Activated CD8-positive, alpha-beta memory T cell treated with anti-CD3 and anti-CD28 coated beads, Interleukin-2, amount 10 ng/mL, durations not matched to agents 7 days and 5 days (primary cell): Measurements from ENCODE around the gene DPM3. TPM values are rescaled to one million over a fixed set of nuclear protein-coding genes. Genes with fewer than 3 reads are reported as not detected.

Source experiments
- ATAC-seq: fragments of 150-1000 bp; cut with Tn5 transposase; one replicate; pipeline ENCODE4 v1.10.0; 2021; ENCODE audit warnings: moderate library complexity
- CTCF ChIA-PET: fragments of 350-600 bp; sonication (Branson Sonifier 250); formaldehyde crosslinking; loops from one replicate; lab custom pipeline; 2021; ENCODE audit warnings: antibody characterized with exemption; lab: Charles Lee
- DNase-seq: peaks from one replicate; pipeline ENCODE4 v3.0.0-alpha.2; 2020
- H3K27ac Mint-ChIP-seq: one replicate; pipeline ENCODE4 v1.8.0; 2021; ENCODE audit warnings: mild to moderate bottlenecking, mixed read lengths
- H3K27me3 Mint-ChIP-seq: one replicate; pipeline ENCODE4 v1.8.0; 2021; ENCODE audit warnings: mixed read lengths
- H3K36me3 Mint-ChIP-seq: one replicate; pipeline ENCODE4 v1.8.0; 2021; ENCODE audit warnings: mild to moderate bottlenecking, mixed read lengths
- H3K4me1 Mint-ChIP-seq: one replicate; pipeline ENCODE4 v1.8.0; 2021; ENCODE audit warnings: mixed read lengths
- H3K4me3 Mint-ChIP-seq: one replicate; pipeline ENCODE4 v1.8.0; 2021; ENCODE audit warnings: mild to moderate bottlenecking, moderate library complexity, mixed read lengths
- H3K9me3 Mint-ChIP-seq: one replicate; pipeline ENCODE4 v1.8.0; 2022; ENCODE audit warnings: low read depth, mixed read lengths
- total RNA-seq, 2 experiments: library from RNA; stranded (reverse); gene quantifications; one replicate each; pipeline ENCODE4 v1.2.3, GENCODE V29; 2021

The DPM3 gene
- total RNA-seq, 2 experiments from 2014 or later = 54.2 to 57.0 TPM

- H3K4me3 Mint-ChIP-seq = peak overlapping the region; percentile 97
- ATAC-seq (no peak), DNase-seq (peak; percentile 61)
- H3K9me3 Mint-ChIP-seq = no peaks in the 10 kb centered on the region
- CTCF ChIA-PET = interaction anchor here (0.9 to 5.1 kb wide), 7 partner anchors 31 to 91 kb away, joined by 3 to 32 read pairs (median 6); partner anchors contain the start of gene KRTCAP2
- H3K27ac Mint-ChIP-seq = peak overlapping the region; percentile 98
- peaks cover 11% of the 10 kb centered on the region for H3K36me3 Mint-ChIP-seq
- H3K27me3 Mint-ChIP-seq = peaks cover 5% of the 10 kb centered on the region
- peaks cover 34% of the 10 kb centered on the region for H3K4me1 Mint-ChIP-seq
Measured at GRCh38 chr1:155134880-155135414, 5.4 kb downstream of the DPM3 start.

GRCh38 chr1:155134322-155134721 lies 6.0 kb downstream of the DPM3 start:
- H3K27ac Mint-ChIP-seq = peak overlapping the region; percentile 98
- H3K9me3 Mint-ChIP-seq = no peaks in the 10 kb centered on the region
- ATAC-seq (no peak), DNase-seq (no peak)
- H3K36me3 Mint-ChIP-seq = peaks cover 11% of the 10 kb centered on the region
- peak overlapping the region; percentile 97 for H3K4me3 Mint-ChIP-seq
- CTCF ChIA-PET = interaction anchor here (0.9 to 5.1 kb wide), 7 partner anchors 22 to 90 kb away, joined by 3 to 32 read pairs (median 5); partner anchors contain the start of gene KRTCAP2
- H3K4me1 Mint-ChIP-seq = peaks cover 31% of the 10 kb centered on the region
- H3K27me3 Mint-ChIP-seq = peaks cover 10% of the 10 kb centered on the region

- CTCF ChIA-PET = interaction anchor here (0.9 to 5.1 kb wide), 5 partner anchors 21 to 49 kb away, joined by 3 to 32 read pairs (median 5); partner anchors contain the start of gene KRTCAP2
- DNase-seq (no peak), ATAC-seq (no peak)
- H3K4me1 Mint-ChIP-seq = peaks cover 32% of the 10 kb centered on the region
- no peaks in the 10 kb centered on the region for H3K9me3 Mint-ChIP-seq
- peaks cover 9% of the 10 kb centered on the region for H3K36me3 Mint-ChIP-seq
- peaks cover 15% of the 10 kb centered on the region for H3K27me3 Mint-ChIP-seq
- no peak overlapping the region for H3K4me3 Mint-ChIP-seq
- no peak overlapping the region for H3K27ac Mint-ChIP-seq
Measured at GRCh38 chr1:155133799-155134281, 6.5 kb downstream of the DPM3 start.

GRCh38 chr1:155131856-155132255 lies 8.5 kb downstream of the DPM3 start:
- no peaks in the 10 kb centered on the region for H3K36me3 Mint-ChIP-seq
- H3K4me3 Mint-ChIP-seq = no peak overlapping the region
- DNase-seq (no peak), ATAC-seq (no peak)
- CTCF ChIA-PET = interaction anchor here (1.3 to 3.1 kb wide), 3 partner anchors 16 to 41 kb away, joined by 3 to 9 read pairs (median 5); partner anchors contain the start of gene KRTCAP2
- H3K9me3 Mint-ChIP-seq = no peaks in the 10 kb centered on the region
- H3K4me1 Mint-ChIP-seq = peaks cover 31% of the 10 kb centered on the region
- H3K27ac Mint-ChIP-seq = no peak overlapping the region
- H3K27me3 Mint-ChIP-seq = peaks cover 33% of the 10 kb centered on the region

GRCh38 chr1:155131285-155131684 lies 9.0 kb downstream of the DPM3 start:
- Mint-ChIP-seq H3K9me3 (no peaks in the 10 kb centered on the region), H3K27ac (no peak overlapping the region), H3K36me3 (no peaks in the 10 kb centered on the region), H3K27me3 (peaks cover 38% of the 10 kb centered on the region), H3K4me1 (peaks cover 29% of the 10 kb centered on the region), H3K4me3 (no peak overlapping the region)
- DNase-seq (no peak), ATAC-seq (no peak)
- CTCF ChIA-PET = interaction anchor here (1.3 to 3.1 kb wide), 5 partner anchors 15 to 81 kb away, joined by 3 to 9 read pairs (median 5); partner anchors contain the start of gene KRTCAP2

GRCh38 chr1:155130272-155131006 lies 9.9 kb downstream of the DPM3 start:
- H3K27ac Mint-ChIP-seq = no peak overlapping the region
- no peaks in the 10 kb centered on the region for H3K9me3 Mint-ChIP-seq
- peaks cover 31% of the 10 kb centered on the region for H3K4me1 Mint-ChIP-seq
- DNase-seq (no peak), ATAC-seq (no peak)
- CTCF ChIA-PET = interaction anchor here (1.1 to 3.1 kb wide), 5 partner anchors 14 to 80 kb away, joined by 3 to 9 read pairs (median 5); partner anchors contain the start of gene KRTCAP2
- no peaks in the 10 kb centered on the region for H3K36me3 Mint-ChIP-seq
- H3K27me3 Mint-ChIP-seq = peaks cover 43% of the 10 kb centered on the region
- H3K4me3 Mint-ChIP-seq = no peak overlapping the region

- Mint-ChIP-seq H3K27ac (no peak overlapping the region), H3K4me1 (peaks cover 25% of the 10 kb centered on the region), H3K27me3 (peaks cover 58% of the 10 kb centered on the region), H3K36me3 (no peaks in the 10 kb centered on the region), H3K4me3 (no peak overlapping the region), H3K9me3 (no peaks in the 10 kb centered on the region)
- CTCF ChIA-PET = interaction anchor here (0.9 to 1.6 kb wide), 3 partner anchors 38 to 130 kb away, joined by 3 to 9 read pairs (median 6); no protein-coding TSS in a partner anchor
- DNase-seq (no peak), ATAC-seq (no peak)
Measured at GRCh38 chr1:155128755-155129473, 11.4 kb downstream of the DPM3 start.

- H3K27ac Mint-ChIP-seq = no peak overlapping the region
- H3K4me3 Mint-ChIP-seq = peak overlapping the region; percentile 43
- DNase-seq (no peak), ATAC-seq (no peak)
- H3K4me1 Mint-ChIP-seq = peaks cover 25% of the 10 kb centered on the region
- H3K27me3 Mint-ChIP-seq = peaks cover 62% of the 10 kb centered on the region
- H3K36me3 Mint-ChIP-seq = no peaks in the 10 kb centered on the region
- CTCF ChIA-PET = interaction anchor here (0.9 to 2.0 kb wide), 4 partner anchors 37 to 129 kb away, joined by 3 to 9 read pairs (median 5); no protein-coding TSS in a partner anchor
- H3K9me3 Mint-ChIP-seq = no peaks in the 10 kb centered on the region
Measured at GRCh38 chr1:155127967-155128754, 12.2 kb downstream of the DPM3 start.

GRCh38 chr1:155127105-155127966 lies 13.0 kb downstream of the DPM3 start, which contains the start of gene EFNA1:
EFNA1 (plus strand) TSS chr1:155127876; CDS start chr1:155127978, 102 bp downstream.
- Mint-ChIP-seq H3K9me3 (no peaks in the 10 kb centered on the region), H3K27ac (no peak within 1 kb of the TSS), H3K4me1 (peaks cover 25% of the 10 kb centered on the region), H3K36me3 (no peaks in the 10 kb centered on the region), H3K4me3 (peak within 1 kb of the TSS; percentile 64), H3K27me3 (peaks cover 66% of the 10 kb centered on the region)
- ATAC-seq (peak; percentile 80), DNase-seq (no peak)
- CTCF ChIA-PET = interaction anchor here (2.0 kb wide), 1 partner anchor 41 kb away, joined by 4 read pairs; no protein-coding TSS in a partner anchor

- Mint-ChIP-seq H3K9me3 (no peaks in the 10 kb centered on the region), H3K27me3 (peaks cover 67% of the 10 kb centered on the region), H3K4me3 (peak overlapping the region; percentile 64), H3K4me1 (peaks cover 25% of the 10 kb centered on the region), H3K36me3 (no peaks in the 10 kb centered on the region), H3K27ac (no peak overlapping the region)
- DNase-seq (no peak), ATAC-seq (peak; percentile 34)
- CTCF ChIA-PET = interaction anchor here (2.0 kb wide), 1 partner anchor 40 kb away, joined by 4 read pairs; no protein-coding TSS in a partner anchor
Measured at GRCh38 chr1:155126556-155127104, 13.7 kb downstream of the DPM3 start.

GRCh38 chr1:155125946-155126555 lies 14.3 kb downstream of the DPM3 start:
- no peak for ATAC-seq
- CTCF ChIA-PET = interaction anchor here (1.0 to 2.0 kb wide), 2 partner anchors 39 to 47 kb away, joined by 3 to 4 read pairs; partner anchors contain the start of gene KRTCAP2
- H3K9me3 Mint-ChIP-seq = no peaks in the 10 kb centered on the region

More at GRCh38 chr1:155125946-155126555, 14.3 kb downstream of the DPM3 start:
- H3K4me3 Mint-ChIP-seq = no peak overlapping the region
- H3K36me3 Mint-ChIP-seq = no peaks in the 10 kb centered on the region
- H3K27ac Mint-ChIP-seq = no peak overlapping the region
- no peak for DNase-seq
- H3K27me3 Mint-ChIP-seq = peaks cover 71% of the 10 kb centered on the region
- H3K4me1 Mint-ChIP-seq = peaks cover 25% of the 10 kb centered on the region
